ENCODE data around the gene MT3. TPM values are rescaled to one million over a fixed set of nuclear protein-coding genes. Genes with fewer than 3 reads are reported as not detected.

The MT3 gene
- total RNA-seq, 1 experiment from 2014 or later = not detected

- DNase-seq (ENCODE audit: low read depth, low spot score) = no peak
- H3K4me3 ChIP-seq (ENCODE audit: low read depth in 2 of 2, low read length in 2 of 2) = no peak overlapping the region
- no peak for TF ChIP-seq POLR2AphosphoS5 (IDR thresholded peaks at IDR 0.05; ENCODE audit: low read depth, low read length)
- TF ChIP-seq, protein P1, sequence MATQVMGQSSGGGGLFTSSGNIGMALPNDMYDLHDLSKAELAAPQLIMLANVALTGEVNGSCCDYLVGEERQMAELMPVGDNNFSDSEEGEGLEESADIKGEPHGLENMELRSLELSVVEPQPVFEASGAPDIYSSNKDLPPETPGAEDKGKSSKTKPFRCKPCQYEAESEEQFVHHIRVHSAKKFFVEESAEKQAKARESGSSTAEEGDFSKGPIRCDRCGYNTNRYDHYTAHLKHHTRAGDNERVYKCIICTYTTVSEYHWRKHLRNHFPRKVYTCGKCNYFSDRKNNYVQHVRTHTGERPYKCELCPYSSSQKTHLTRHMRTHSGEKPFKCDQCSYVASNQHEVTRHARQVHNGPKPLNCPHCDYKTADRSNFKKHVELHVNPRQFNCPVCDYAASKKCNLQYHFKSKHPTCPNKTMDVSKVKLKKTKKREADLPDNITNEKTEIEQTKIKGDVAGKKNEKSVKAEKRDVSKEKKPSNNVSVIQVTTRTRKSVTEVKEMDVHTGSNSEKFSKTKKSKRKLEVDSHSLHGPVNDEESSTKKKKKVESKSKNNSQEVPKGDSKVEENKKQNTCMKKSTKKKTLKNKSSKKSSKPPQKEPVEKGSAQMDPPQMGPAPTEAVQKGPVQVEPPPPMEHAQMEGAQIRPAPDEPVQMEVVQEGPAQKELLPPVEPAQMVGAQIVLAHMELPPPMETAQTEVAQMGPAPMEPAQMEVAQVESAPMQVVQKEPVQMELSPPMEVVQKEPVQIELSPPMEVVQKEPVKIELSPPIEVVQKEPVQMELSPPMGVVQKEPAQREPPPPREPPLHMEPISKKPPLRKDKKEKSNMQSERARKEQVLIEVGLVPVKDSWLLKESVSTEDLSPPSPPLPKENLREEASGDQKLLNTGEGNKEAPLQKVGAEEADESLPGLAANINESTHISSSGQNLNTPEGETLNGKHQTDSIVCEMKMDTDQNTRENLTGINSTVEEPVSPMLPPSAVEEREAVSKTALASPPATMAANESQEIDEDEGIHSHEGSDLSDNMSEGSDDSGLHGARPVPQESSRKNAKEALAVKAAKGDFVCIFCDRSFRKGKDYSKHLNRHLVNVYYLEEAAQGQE (IDR thresholded peaks at IDR 0.05; ENCODE audit: insufficient read depth in 1 of 2, low read depth in 2 of 2, low read length in 1 of 2) = no peak
- no peak for TF ChIP-seq TCF7L2 (IDR thresholded peaks at IDR 0.05; ENCODE audit: low read depth, low read length)
- TF ChIP-seq CTCF (IDR thresholded peaks at IDR 0.05) = no peak
- no peak for TF ChIP-seq SIN3A (IDR thresholded peaks at IDR 0.05; ENCODE audit: borderline replicate concordance, insufficient read depth, low read depth, low read length)
- no peak overlapping the region for H3K27ac ChIP-seq (ENCODE audit: low read length)
- no peaks in the 10 kb centered on the region for H3K36me3 ChIP-seq (ENCODE audit: control insufficient read depth, insufficient read depth, low read length)
- no peaks in the 10 kb centered on the region for H3K9me3 ChIP-seq (ENCODE audit: control insufficient read depth, insufficient read depth, low read depth, low read length)
- ChIA-PET CTCF (interaction anchor here (0.7 kb wide), 1 partner anchor 39 kb away, joined by 5 read pairs; no protein-coding TSS in a partner anchor), POLR2A (no interaction called here)
- in situ Hi-C loops (cut with HindIII; ENCODE audit: low pct_unique_long_range_greater_than_20kb, low sequenced_read_pairs) (no loop called here), intact Hi-C loops (cut with micrococcal nuclease; ENCODE audit: unreplicated experiment) (no loop called here)
- no TSS peak for BruUV-seq (replicated peaks)
- H3K4me1 ChIP-seq (ENCODE audit: control insufficient read depth, insufficient read depth, low read length) = no peaks in the 10 kb centered on the region
- H3K27me3 ChIP-seq (ENCODE audit: control insufficient read depth, insufficient read depth, low read length) = no peaks in the 10 kb centered on the region
- ATAC-seq = no peak
These were observed 42.0 kb upstream of the MT3 start for GRCh38 chr16:56547120-56547948.

- POLR2A ChIA-PET = no interaction called here
These were observed 41.3 kb upstream of the MT3 start for GRCh38 chr16:56547949-56548567.

More at GRCh38 chr16:56547949-56548567, 41.3 kb upstream of the MT3 start:
- CTCF ChIA-PET = no interaction called here
- no peak overlapping the region for H3K4me3 ChIP-seq (ENCODE audit: low read depth in 2 of 2, low read length in 2 of 2)
- in situ Hi-C loops (cut with HindIII; ENCODE audit: low pct_unique_long_range_greater_than_20kb, low sequenced_read_pairs) = no loop called here
- H3K4me1 ChIP-seq (ENCODE audit: control insufficient read depth, insufficient read depth, low read length) = no peaks in the 10 kb centered on the region
- DNase-seq (ENCODE audit: low read depth, low spot score) (no peak), ATAC-seq (no peak)
- intact Hi-C loops (cut with micrococcal nuclease; ENCODE audit: unreplicated experiment) = no loop called here
- no TSS peak for BruUV-seq (replicated peaks)
- no peaks in the 10 kb centered on the region for H3K9me3 ChIP-seq (ENCODE audit: control insufficient read depth, insufficient read depth, low read depth, low read length)
- H3K36me3 ChIP-seq (ENCODE audit: control insufficient read depth, insufficient read depth, low read length) = no peaks in the 10 kb centered on the region
- H3K27me3 ChIP-seq (ENCODE audit: control insufficient read depth, insufficient read depth, low read length) = no peaks in the 10 kb centered on the region
- H3K27ac ChIP-seq (ENCODE audit: low read length) = no peak overlapping the region
- no peak for TF ChIP-seq POLR2AphosphoS5 (IDR thresholded peaks at IDR 0.05; ENCODE audit: low read depth, low read length)
- TF ChIP-seq TCF7L2 (IDR thresholded peaks at IDR 0.05; ENCODE audit: low read depth, low read length) = no peak
- TF ChIP-seq CTCF (IDR thresholded peaks at IDR 0.05) = no peak
- TF ChIP-seq, protein P1 (IDR thresholded peaks at IDR 0.05; ENCODE audit: insufficient read depth in 1 of 2, low read depth in 2 of 2, low read length in 1 of 2) = no peak
- TF ChIP-seq SIN3A (IDR thresholded peaks at IDR 0.05; ENCODE audit: borderline replicate concordance, insufficient read depth, low read depth, low read length) = no peak

All from Panc1 (cell line).